Measurements from ENCODE around the gene APOM. TPM values are rescaled to one million over a fixed set of nuclear protein-coding genes. Genes with fewer than 3 reads are reported as not detected.

APOM gene
- 1.3 and 1.8 TPM in 2 replicates for total RNA-seq

DNA sequence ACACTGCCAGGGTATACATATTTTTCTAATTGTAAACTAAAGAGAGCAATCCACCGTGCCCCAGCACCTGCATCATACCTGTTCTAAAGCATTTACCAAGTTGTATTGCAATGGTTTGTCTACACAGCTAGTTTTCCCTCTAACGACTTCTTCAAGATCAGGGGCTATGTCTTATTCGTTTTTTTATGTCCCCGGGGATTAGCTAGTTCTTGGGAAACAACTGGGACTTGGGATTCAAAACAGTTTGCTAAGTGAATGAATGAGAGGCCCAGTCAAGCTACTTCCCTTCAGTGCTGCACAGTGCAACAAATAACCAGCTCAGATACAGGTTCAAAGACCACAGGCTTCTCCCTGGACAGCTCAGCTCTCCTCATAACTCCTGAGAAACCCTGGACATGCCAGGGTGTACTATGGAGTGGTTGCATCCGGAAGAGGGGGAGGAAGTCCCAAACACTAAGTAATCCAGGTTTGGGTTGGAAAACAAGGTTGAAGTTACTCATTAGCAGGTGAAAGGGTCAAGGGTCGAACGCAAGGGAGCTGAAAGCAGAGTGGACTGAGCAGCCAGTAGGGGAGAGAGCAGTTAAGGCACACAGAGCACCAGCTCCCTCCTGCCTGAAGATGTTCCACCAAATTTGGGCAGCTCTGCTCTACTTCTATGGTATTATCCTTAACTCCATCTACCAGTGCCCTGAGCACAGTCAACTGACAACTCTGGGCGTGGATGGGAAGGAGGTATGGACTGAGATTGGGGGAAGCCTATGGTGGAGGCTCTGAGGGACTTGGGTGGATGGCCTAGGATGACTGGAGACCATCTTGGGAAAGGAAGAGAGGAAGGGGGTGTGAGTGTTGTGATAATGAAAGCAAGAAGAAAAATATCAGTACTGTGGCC lies at the start of gene APOM:
Gene APOM (plus strand): TSS at position 546 of the 889 bp plus-strand sequence. CDS start 73 bp downstream, at position 619.
- TF ChIP-seq, protein P1, sequence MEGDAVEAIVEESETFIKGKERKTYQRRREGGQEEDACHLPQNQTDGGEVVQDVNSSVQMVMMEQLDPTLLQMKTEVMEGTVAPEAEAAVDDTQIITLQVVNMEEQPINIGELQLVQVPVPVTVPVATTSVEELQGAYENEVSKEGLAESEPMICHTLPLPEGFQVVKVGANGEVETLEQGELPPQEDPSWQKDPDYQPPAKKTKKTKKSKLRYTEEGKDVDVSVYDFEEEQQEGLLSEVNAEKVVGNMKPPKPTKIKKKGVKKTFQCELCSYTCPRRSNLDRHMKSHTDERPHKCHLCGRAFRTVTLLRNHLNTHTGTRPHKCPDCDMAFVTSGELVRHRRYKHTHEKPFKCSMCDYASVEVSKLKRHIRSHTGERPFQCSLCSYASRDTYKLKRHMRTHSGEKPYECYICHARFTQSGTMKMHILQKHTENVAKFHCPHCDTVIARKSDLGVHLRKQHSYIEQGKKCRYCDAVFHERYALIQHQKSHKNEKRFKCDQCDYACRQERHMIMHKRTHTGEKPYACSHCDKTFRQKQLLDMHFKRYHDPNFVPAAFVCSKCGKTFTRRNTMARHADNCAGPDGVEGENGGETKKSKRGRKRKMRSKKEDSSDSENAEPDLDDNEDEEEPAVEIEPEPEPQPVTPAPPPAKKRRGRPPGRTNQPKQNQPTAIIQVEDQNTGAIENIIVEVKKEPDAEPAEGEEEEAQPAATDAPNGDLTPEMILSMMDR (IDR thresholded peaks at IDR 0.05; ENCODE audit: insufficient read depth, low read length, poor library complexity, severe bottlenecking) = no peak
- no peak for DNase-seq (ENCODE audit: low read depth)
- Histone ChIP-seq H3K4me3 (ENCODE audit: low read depth, low read length) (no peak within 1 kb of the TSS), H3K36me3 (ENCODE audit: control insufficient read depth, insufficient read depth, low read length) (no peaks in the 10 kb centered on the region), H3K27me3 (ENCODE audit: control insufficient read depth, insufficient read depth, low read length) (no peaks in the 10 kb centered on the region)

- TF ChIP-seq, protein P1 (IDR thresholded peaks at IDR 0.05; ENCODE audit: insufficient read depth, low read length, poor library complexity, severe bottlenecking) = no peak
- Histone ChIP-seq H3K36me3 (ENCODE audit: control insufficient read depth, insufficient read depth, low read length) (no peaks in the 10 kb centered on the region), H3K27me3 (ENCODE audit: control insufficient read depth, insufficient read depth, low read length) (no peaks in the 10 kb centered on the region), H3K4me3 (ENCODE audit: low read depth, low read length) (no peak overlapping the region)
- no peak for DNase-seq (ENCODE audit: low read depth)
Measured at GRCh38 chr6:31607317-31607716, 48.4 kb upstream of the APOM start.

DNA sequence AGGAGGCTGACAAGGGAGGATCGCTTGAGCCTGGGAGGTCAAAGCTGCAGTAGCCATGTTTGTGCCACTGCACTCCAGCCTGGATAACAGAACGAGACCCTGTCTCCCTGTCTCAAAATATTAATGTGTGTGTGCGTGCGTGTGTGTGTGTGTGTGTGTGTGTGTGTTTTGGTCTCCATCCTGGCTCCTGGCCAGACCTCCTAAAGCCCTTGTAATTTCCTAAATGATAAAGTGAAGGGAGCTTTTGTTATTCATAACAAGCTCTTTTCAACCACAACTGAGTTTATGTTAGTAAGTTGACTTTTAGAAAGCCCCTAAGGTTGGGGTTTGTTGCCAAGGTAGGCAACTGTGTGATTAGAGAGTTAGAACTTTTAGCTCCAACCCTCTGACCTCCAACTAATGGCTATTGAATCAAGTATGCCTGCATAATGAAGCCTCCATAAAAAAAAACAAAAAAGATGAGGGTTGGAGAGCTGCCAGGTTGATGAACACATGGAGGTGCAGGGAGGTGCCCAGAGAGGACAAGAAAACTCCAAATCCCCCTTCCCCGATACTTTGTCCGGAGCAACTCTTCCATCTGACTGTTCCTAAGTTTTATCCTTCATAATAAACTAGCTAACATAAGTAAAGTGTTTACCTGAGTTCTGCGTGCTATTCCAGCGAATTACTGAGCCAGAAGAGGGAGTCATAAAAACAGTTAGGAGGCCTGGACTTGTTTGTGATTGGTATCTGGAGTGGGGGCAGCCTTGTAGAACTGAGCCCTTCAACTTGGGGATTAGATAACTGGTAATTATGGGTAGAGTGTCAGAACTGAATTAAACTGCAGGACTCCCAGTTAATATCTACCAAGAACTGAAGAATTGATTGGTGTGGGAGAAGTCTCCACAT lies 45.9 kb upstream of the APOM start:
- H3K4me3 ChIP-seq (ENCODE audit: low read depth, low read length) = no peak overlapping the region
- no peak for DNase-seq (ENCODE audit: low read depth)
- H3K36me3 ChIP-seq (ENCODE audit: control insufficient read depth, insufficient read depth, low read length) = no peaks in the 10 kb centered on the region
- TF ChIP-seq, protein P1 (IDR thresholded peaks at IDR 0.05; ENCODE audit: insufficient read depth, low read length, poor library complexity, severe bottlenecking) = no peak
- H3K27me3 ChIP-seq (ENCODE audit: control insufficient read depth, insufficient read depth, low read length) = no peaks in the 10 kb centered on the region

DNA sequence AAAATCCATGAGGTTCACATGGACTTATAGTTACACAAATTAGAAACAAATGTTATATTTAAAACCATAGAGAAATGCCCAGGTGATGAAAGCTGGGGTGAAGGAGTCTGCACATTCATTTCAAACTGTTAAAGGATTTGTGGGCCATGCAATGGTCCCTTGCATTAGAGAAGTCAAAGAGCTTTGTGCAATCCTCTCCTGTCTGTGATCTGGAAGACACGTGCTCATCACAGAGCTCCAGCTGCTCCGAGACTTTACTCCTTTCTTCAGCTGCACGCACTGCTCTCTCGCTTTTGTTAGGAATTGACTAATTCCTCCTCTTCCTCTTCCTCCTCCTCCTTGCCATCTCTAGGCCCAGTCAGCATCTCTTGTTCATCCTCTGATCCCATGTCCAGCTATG lies 44.7 kb upstream of the APOM start:
- no peak for DNase-seq (ENCODE audit: low read depth)
- H3K36me3 ChIP-seq (ENCODE audit: control insufficient read depth, insufficient read depth, low read length) = no peaks in the 10 kb centered on the region
- no peaks in the 10 kb centered on the region for H3K27me3 ChIP-seq (ENCODE audit: control insufficient read depth, insufficient read depth, low read length)
- TF ChIP-seq, protein P1 (IDR thresholded peaks at IDR 0.05; ENCODE audit: insufficient read depth, low read length, poor library complexity, severe bottlenecking) = no peak
- H3K4me3 ChIP-seq (ENCODE audit: low read depth, low read length) = no peak overlapping the region

GRCh38 chr6:31614075-31614619 lies 41.5 kb upstream of the APOM start:
- TF ChIP-seq, protein P1 (IDR thresholded peaks at IDR 0.05; ENCODE audit: insufficient read depth, low read length, poor library complexity, severe bottlenecking) = no peak
- no peak for DNase-seq (ENCODE audit: low read depth)
- Histone ChIP-seq H3K36me3 (ENCODE audit: control insufficient read depth, insufficient read depth, low read length) (no peaks in the 10 kb centered on the region), H3K4me3 (ENCODE audit: low read depth, low read length) (no peak overlapping the region), H3K27me3 (ENCODE audit: control insufficient read depth, insufficient read depth, low read length) (no peaks in the 10 kb centered on the region)
